Esophagus muscularis mucosa (tissue), 4 donors: ENCODE data around the gene RNF26. TPM values are rescaled to one million over a fixed set of nuclear protein-coding genes. Genes with fewer than 3 reads are reported as not detected.

Experiments used
- DNase-seq: peaks from one replicate; pipeline ENCODE4 v3.0.0-alpha.2; 2017; ENCODE audit errors: extremely low spot score
- H3K27ac ChIP-seq, 4 donors: fragments of 200-600 bp; sonication (generic); replicated peaks in 1 of 4; 1 replicate in 3 of 4; 2 replicates in 1 of 4; pipeline ENCODE4 v1.5.1; 2016 to 2019; ENCODE audit warnings: mild to moderate bottlenecking in 1 of 4
- H3K27me3 ChIP-seq, 4 donors: fragments of 200-600 bp; sonication (generic); one replicate each; pipeline versions ENCODE4 v1.5.1 to v1.6.0; 2016 to 2019
- H3K36me3 ChIP-seq, 4 donors: fragments of 200-600 bp; sonication (generic); one replicate each; pipeline ENCODE4 v1.5.1; 2016 to 2019
- H3K4me1 ChIP-seq, 4 donors: fragments of 200-600 bp; sonication (generic); one replicate each; pipeline ENCODE4 v1.5.1; 2016 to 2019
- H3K4me3 ChIP-seq, 4 donors: fragments of 200-600 bp; sonication (generic); 1 replicate in 2 of 4; 2 replicates in 2 of 4; pipeline ENCODE4 v1.5.1; 2016 to 2019; ENCODE audit warnings: mild to moderate bottlenecking in 4 of 4, moderate library complexity in 1 of 4
- H3K9me3 ChIP-seq, 4 donors: fragments of 200-600 bp; sonication (generic); 1 replicate in 3 of 4; 2 replicates in 1 of 4; pipeline ENCODE4 v1.5.1; 2016 to 2019
- CTCF ChIP-seq, 3 experiments: fragments of 200-600 bp in 2 of 3; fragments of 450-650 bp in 1 of 3; sonication (generic) in 2 of 3; IDR thresholded peaks; one replicate each; pipeline ENCODE4 v1.5.1; 2017 to 2019; ENCODE audit warnings: antibody characterized with exemption in 3 of 3, mild to moderate bottlenecking in 2 of 3, moderate library complexity in 1 of 3
- EP300 ChIP-seq: sonication (generic); formaldehyde crosslinking; IDR thresholded peaks from one replicate; pipeline ENCODE4 v1.6.1; 2017; ENCODE audit warnings: antibody characterized with exemption
- POLR2A ChIP-seq: fragments of 450-650 bp; IDR thresholded peaks from one replicate; pipeline ENCODE4 v1.6.1; 2017; ENCODE audit warnings: antibody characterized with exemption, moderate library complexity, mild to moderate bottlenecking, low read depth
- POLR2AphosphoS5 ChIP-seq, 2 donors: sonication (generic); formaldehyde crosslinking; IDR thresholded peaks; one replicate each; pipeline ENCODE4 v1.6.1; 2017; ENCODE audit warnings: antibody characterized with exemption in 2 of 2
- WGBS: methylation state at CpG from one replicate; pipeline ENCODE4 v1.1.5; 2018; 5-methylcytosine and 5-hydroxymethylcytosine counted together
- intact Hi-C: fragments of 100-400 bp; cut with DNase I; formaldehyde crosslinking; loops from one replicate; pipeline ENCODE4 v1.15.1; 2023
- total RNA-seq, 4 donors: library from RNA; depleted of rRNA; stranded (reverse); fragments of >200 nt; gene quantifications; one replicate each; pipeline versions ENCODE4 v1.1.0 to v1.2.1, GENCODE V29; 2016

Gene RNF26
- total RNA-seq, 4 donors from 2014 or later = 14.2 to 33.2 (median 20.9) TPM

- peaks cover 33 to 50% (median 48%) of the 10 kb centered on the region in 4 donors for H3K4me1 ChIP-seq
These were observed 7.6 kb downstream of the RNF26 start for GRCh38 chr11:119342023-119342300.

GRCh38 chr11:119342362-119343130, 8.2 kb downstream of the RNF26 start:
- H3K27me3 ChIP-seq = no peaks in the 10 kb centered on the region
- TF ChIP-seq POLR2A (no peak), EP300 (no peak), CTCF (IDR thresholded peaks at IDR 0.05) (no peak), POLR2AphosphoS5 (IDR thresholded peaks at IDR 0.05) (no peak)
- DNase-seq = no peak
- H3K4me1 ChIP-seq = peaks cover 33 to 44% (median 43%) of the 10 kb centered on the region in 4 donors
- no peaks in the 10 kb centered on the region for H3K36me3 ChIP-seq
- H3K4me3 ChIP-seq = no peak overlapping the region
- no peaks in the 10 kb centered on the region for H3K9me3 ChIP-seq
- intact Hi-C loops = no loop called here
- WGBS = 95% methylated on average over 4 of the region's 10 CpGs
- H3K27ac ChIP-seq = no peak overlapping the region

More at GRCh38 chr11:119342023-119342300, 7.6 kb downstream of the RNF26 start:
- H3K36me3 ChIP-seq = peaks cover 0 to 3% (median 2%) of the 10 kb centered on the region in 4 donors
- no peak for DNase-seq
- no peak overlapping the region for H3K27ac ChIP-seq
- H3K4me3 ChIP-seq = no peak overlapping the region
- intact Hi-C loops = no loop called here
- 88% methylated on average over 5 of the region's 7 CpGs for WGBS
- no peak for TF ChIP-seq CTCF (IDR thresholded peaks at IDR 0.05)
- no peak for TF ChIP-seq POLR2A
- no peaks in the 10 kb centered on the region for H3K9me3 ChIP-seq
- H3K27me3 ChIP-seq = no peaks in the 10 kb centered on the region

GRCh38 chr11:119343726-119344125, 9.4 kb downstream of the RNF26 start:
- no peak overlapping the region for H3K4me3 ChIP-seq
- peaks cover 22 to 33% (median 31%) of the 10 kb centered on the region in 4 donors for H3K4me1 ChIP-seq
- no peaks in the 10 kb centered on the region for H3K9me3 ChIP-seq
- TF ChIP-seq EP300 (no peak), POLR2AphosphoS5 (IDR thresholded peaks at IDR 0.05) (no peak), CTCF (IDR thresholded peaks at IDR 0.05) (no peak), POLR2A (no peak)
- intact Hi-C loops = no loop called here
- no peaks in the 10 kb centered on the region for H3K27me3 ChIP-seq
- no peak overlapping the region for H3K27ac ChIP-seq
- no peaks in the 10 kb centered on the region for H3K36me3 ChIP-seq
- WGBS = 88% methylated on average over 4 of the region's 7 CpGs
- no peak for DNase-seq

GRCh38 chr11:119344291-119345010, 10.1 kb downstream of the RNF26 start:
- Histone ChIP-seq H3K9me3 (no peaks in the 10 kb centered on the region), H3K27me3 (no peaks in the 10 kb centered on the region), H3K4me3 (no peak overlapping the region), H3K4me1 (peaks cover 14 to 25% (median 23%) of the 10 kb centered on the region in 4 donors), H3K36me3 (no peaks in the 10 kb centered on the region), H3K27ac (no peak overlapping the region)
- DNase-seq = no peak
- TF ChIP-seq POLR2A = no peak
- no peak for TF ChIP-seq CTCF (IDR thresholded peaks at IDR 0.05)
- TF ChIP-seq EP300 = no peak
- no peak for TF ChIP-seq POLR2AphosphoS5 (IDR thresholded peaks at IDR 0.05)
- intact Hi-C loops = no loop called here
- WGBS = 66% methylated on average over 8 of the region's 14 CpGs
